Stimulated activated CD4-positive, alpha-beta T cell treated with anti-CD3 and anti-CD28 coated beads, Interleukin-15, amount 100 ng/mL, for 48 hours (primary cell): ENCODE results near the gene IFNW1.
A peak's percentile ranks its signal among the peaks of the same experiment; 100 is the strongest.

Experiments used
- DNase-seq, 2 donors: peaks; one replicate each; pipeline ENCODE4 v3.0.0-alpha.2; 2020; ENCODE audit warnings: low read depth in 2 of 2

Gene IFNW1

GRCh38 chr9:21110708-21111576 is 30.7 kb downstream of the IFNW1 start:
- DNase-seq: no peak

GRCh38 chr9:21104787-21105186 is 36.8 kb downstream of the IFNW1 start:
- no peak for DNase-seq

- no peak for DNase-seq
Observed at GRCh38 chr9:21102305-21102704, 39.3 kb downstream of the IFNW1 start.

GRCh38 chr9:21097817-21098216 is 43.8 kb downstream of the IFNW1 start:
- DNase-seq: no peak

- DNase-seq: no peak
Observed at GRCh38 chr9:21096901-21097255, 44.8 kb downstream of the IFNW1 start.

- peak; percentile 9 to 17 for DNase-seq
Observed at GRCh38 chr9:21096172-21096900, 45.3 kb downstream of the IFNW1 start.

- DNase-seq: no peak
Observed at GRCh38 chr9:21095561-21095960, 46.1 kb downstream of the IFNW1 start.
